Stomach (tissue), 9 donors: ENCODE measurements around the gene GPRC5B. TPM values are rescaled to one million over a fixed set of nuclear protein-coding genes. Genes with fewer than 3 reads are reported as not detected.

Experiments used
- DNase-seq, 2 donors: peaks; one replicate each; pipeline versions ENCODE4 v3.0.0 to v3.0.0-alpha.2; 2013 to 2019
- H3K27ac ChIP-seq, 5 donors: fragments of 200-600 bp in 4 of 5; sonication (generic) in 4 of 5; one replicate each; pipeline ENCODE4 v1.5.1; 2013 to 2019; ENCODE audit warnings: mild to moderate bottlenecking in 1 of 5, moderate library complexity in 1 of 5
- H3K27me3 ChIP-seq, 3 donors: fragments of 200-600 bp; sonication (generic); one replicate each; pipeline ENCODE4 v1.5.1; 2017 to 2019; ENCODE audit warnings: mixed run types in 1 of 3
- H3K36me3 ChIP-seq, 4 donors: fragments of 200-600 bp; sonication (generic); 1 replicate in 3 of 4; 2 replicates in 1 of 4; pipeline ENCODE4 v1.5.1; 2016 to 2019
- H3K4me1 ChIP-seq, 4 donors: fragments of 200-600 bp; sonication (generic); one replicate each; pipeline ENCODE4 v1.5.1; 2016 to 2019
- H3K4me3 ChIP-seq, 4 donors: fragments of 200-600 bp; sonication (generic) in 3 of 4; one replicate each; pipeline ENCODE4 v1.5.1; 2016 to 2019; ENCODE audit warnings: mild to moderate bottlenecking in 1 of 4
- H3K9me3 ChIP-seq, 4 donors: fragments of 200-600 bp; sonication (generic); one replicate each; pipeline ENCODE4 v1.5.1; 2016 to 2019
- CTCF ChIP-seq, 7 experiments: fragments of 450-650 bp in 4 of 7; fragments of 200-600 bp in 3 of 7; sonication (generic) in 3 of 7; IDR thresholded peaks; one replicate each; pipeline ENCODE4 v1.5.1; 2016 to 2019; ENCODE audit warnings: antibody characterized with exemption in 7 of 7, control low read depth in 2 of 7, mild to moderate bottlenecking in 1 of 7
- EP300 ChIP-seq: sonication (generic); formaldehyde crosslinking; IDR thresholded peaks from one replicate; pipeline ENCODE4 v1.6.1; 2017; ENCODE audit warnings: antibody characterized with exemption
- POLR2A ChIP-seq, 4 donors: fragments of 450-650 bp; IDR thresholded peaks; one replicate each; pipeline ENCODE4 v1.6.1; 2016; ENCODE audit warnings: antibody characterized with exemption in 4 of 4, control low read depth in 2 of 4, mild to moderate bottlenecking in 1 of 4, moderate library complexity in 1 of 4
- POLR2AphosphoS5 ChIP-seq, 3 donors: sonication (generic); formaldehyde crosslinking; IDR thresholded peaks; one replicate each; pipeline ENCODE4 v1.6.1; 2016; ENCODE audit warnings: antibody characterized with exemption in 3 of 3
- WGBS, 5 donors: extraction: QIAGEN DNeasy Blood & Tissue Kit in 3 of 5; methylation state at CpG; one replicate each; pipeline versions ENCODE4 v1.1.5 to v1.1.7; 2013 to 2018; 5-methylcytosine and 5-hydroxymethylcytosine counted together
- intact Hi-C: fragments of 100-400 bp; cut with DNase I; formaldehyde crosslinking; loops from one replicate; pipeline ENCODE4 v1.15.1; 2023; ENCODE audit warnings: low total_unique reads
- polyA plus RNA-seq, 3 donors: library from polyadenylated mRNA; stranded (reverse); fragments of 200-250 nt; gene quantifications; one replicate each; pipeline ENCODE4 v1.2.3, GENCODE V29; 2013
- total RNA-seq, 5 donors: library from RNA; depleted of rRNA; stranded (reverse); fragments of >200 nt; gene quantifications; one replicate each; pipeline versions ENCODE4 v1.1.0 to v1.2.3, GENCODE V29; 2014 to 2016
- donor health status: healthy with polysubstance abuse.
- donor health status: Bipolar disorder and iron deficiency.
- donor health status: healthy.

GPRC5B gene
- total and polyA plus RNA-seq, 8 donors: 6.1 to 77.2 (median 24.6) TPM

- WGBS, 5 donors: 81 to 86% (median 83%) methylated on average over 22 of the region's 22 CpGs
- TF ChIP-seq POLR2A (IDR thresholded peaks at IDR 0.05): no peak
- TF ChIP-seq EP300: no peak
- TF ChIP-seq POLR2AphosphoS5 (IDR thresholded peaks at IDR 0.05): no peak
- no peak for TF ChIP-seq CTCF (IDR thresholded peaks at IDR 0.05)
- Histone ChIP-seq H3K4me1 (peaks cover 0 to 7% (median 0%) of the 10 kb centered on the region in 4 donors), H3K27me3 (no peaks in the 10 kb centered on the region), H3K9me3 (no peaks in the 10 kb centered on the region), H3K4me3 (no peak overlapping the region), H3K27ac (no peak overlapping the region), H3K36me3 (peaks cover 21 to 60% (median 44%) of the 10 kb centered on the region in 4 donors)
- intact Hi-C loops: no loop called here
- DNase-seq: no peak
Observed at GRCh38 chr16:19858340-19859018, 26.2 kb downstream of the GPRC5B start.

DNA sequence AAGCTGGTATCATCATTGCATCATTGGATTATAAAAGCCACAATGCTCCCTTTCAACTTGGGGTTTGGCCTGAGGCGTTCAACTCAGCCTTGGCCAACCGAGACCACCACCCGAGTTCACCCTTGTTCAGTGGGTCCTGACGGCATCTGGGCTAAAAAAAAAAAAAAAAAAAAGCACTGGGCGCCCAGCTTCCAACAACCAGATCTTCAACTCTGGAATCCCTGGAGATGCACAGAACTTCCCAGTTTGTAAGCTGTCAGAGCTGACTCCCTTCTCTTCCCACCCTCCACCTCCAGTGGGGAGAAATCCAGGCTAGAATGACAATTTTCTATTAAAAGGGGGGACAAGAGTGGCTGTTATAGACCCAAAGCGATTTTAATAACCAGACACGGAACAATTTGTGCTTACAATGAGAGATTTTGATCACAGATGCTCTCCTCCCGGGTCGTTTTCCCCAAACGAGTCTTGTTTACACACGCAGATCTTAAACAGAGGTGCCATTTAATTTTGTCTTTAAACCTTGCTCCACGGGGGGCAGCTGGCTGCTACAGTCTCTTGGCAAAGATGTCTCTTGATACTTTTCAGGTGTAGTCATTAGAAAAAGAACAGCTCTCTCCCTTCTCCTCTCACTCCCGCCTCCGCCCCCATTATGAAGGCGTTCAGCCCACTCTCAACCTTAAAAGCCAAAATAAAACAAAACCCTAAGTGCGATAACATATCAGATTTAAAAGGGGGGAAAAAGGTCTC, 26.9 kb downstream of the GPRC5B start:
- Histone ChIP-seq H3K36me3 (peaks cover 21 to 60% (median 44%) of the 10 kb centered on the region in 4 donors), H3K4me3 (no peak overlapping the region), H3K27me3 (no peaks in the 10 kb centered on the region), H3K9me3 (no peaks in the 10 kb centered on the region), H3K4me1 (peaks cover 0 to 7% (median 0%) of the 10 kb centered on the region in 4 donors), H3K27ac (no peak overlapping the region)
- intact Hi-C loops: no loop called here
- no peak for DNase-seq
- no peak for TF ChIP-seq POLR2A (IDR thresholded peaks at IDR 0.05)
- no peak for TF ChIP-seq CTCF (IDR thresholded peaks at IDR 0.05)
- no peak for TF ChIP-seq EP300
- WGBS, 5 donors: 72 to 82% (median 80%) methylated on average over 16 of the region's 16 CpGs

DNA sequence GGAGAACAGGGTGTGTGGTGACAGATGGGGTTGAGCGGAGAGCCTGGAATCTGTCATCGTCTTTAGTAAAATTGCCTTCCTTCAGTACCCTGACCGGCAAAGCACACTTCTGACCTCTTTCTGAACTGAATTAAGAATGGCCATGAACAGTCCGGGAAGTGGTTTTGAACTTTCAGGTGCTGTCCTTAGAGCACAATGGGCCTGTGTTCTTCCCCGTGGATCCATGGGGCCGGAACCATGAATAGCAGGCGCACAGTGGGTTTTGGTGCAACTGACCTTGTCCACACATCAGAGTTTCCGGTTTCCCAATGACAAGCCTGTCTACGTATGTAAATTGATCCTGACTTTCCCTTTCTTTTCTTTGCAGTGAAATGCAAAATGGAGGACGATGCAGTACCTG, 28.5 kb downstream of the GPRC5B start:
- WGBS, 5 donors: 91 to 98% (median 95%) methylated on average over 10 of the region's 10 CpGs
- intact Hi-C loops: no loop called here
- no peak for DNase-seq
- no peak overlapping the region for H3K4me3 ChIP-seq
- H3K36me3 ChIP-seq: peaks cover 21 to 49% (median 38%) of the 10 kb centered on the region in 4 donors
- H3K27ac ChIP-seq: no peak overlapping the region
- H3K27me3 ChIP-seq: no peaks in the 10 kb centered on the region
- H3K4me1 ChIP-seq: peaks cover 0 to 6% (median 0%) of the 10 kb centered on the region in 4 donors
- TF ChIP-seq EP300 (no peak), POLR2AphosphoS5 (IDR thresholded peaks at IDR 0.05) (no peak), CTCF (IDR thresholded peaks at IDR 0.05) (no peak), POLR2A (IDR thresholded peaks at IDR 0.05) (no peak)
- no peaks in the 10 kb centered on the region for H3K9me3 ChIP-seq

GRCh38 chr16:19854543-19854876, 30.1 kb downstream of the GPRC5B start:
- no peaks in the 10 kb centered on the region for H3K4me1 ChIP-seq
- H3K36me3 ChIP-seq: peaks cover 9 to 33% (median 24%) of the 10 kb centered on the region in 4 donors
- no peak for TF ChIP-seq POLR2A (IDR thresholded peaks at IDR 0.05)
- TF ChIP-seq EP300: no peak
- TF ChIP-seq POLR2AphosphoS5 (IDR thresholded peaks at IDR 0.05): no peak
- no peak for TF ChIP-seq CTCF (IDR thresholded peaks at IDR 0.05)
- no peak overlapping the region for H3K27ac ChIP-seq
- H3K9me3 ChIP-seq: no peaks in the 10 kb centered on the region
- DNase-seq: no peak
- H3K27me3 ChIP-seq: no peaks in the 10 kb centered on the region
- intact Hi-C loops: no loop called here
- H3K4me3 ChIP-seq: no peak overlapping the region
- 75 to 87% (median 85%) methylated on average over 6 of the region's 6 CpGs for WGBS, 5 donors
